VCaP (cell line): ENCODE results near the gene RAE1.

Source experiments
- H3K27ac ChIP-seq: fragments of 450-650 bp; 2 replicates; pipeline ENCODE4 v1.5.1; 2017
- CTCF ChIP-seq: fragments of 450-650 bp; conservative IDR thresholded peaks from 2 replicates; pipeline ENCODE4 v1.5.1; 2017; ENCODE audit warnings: mild to moderate bottlenecking, moderate library complexity

RAE1 gene

GRCh38 chr20:57351042-57351783 lies at the start of gene RAE1:
TSS of gene RAE1 (plus strand) at chr20:57351255. CDS start at chr20:57354039, 2,784 bp downstream.
- H3K27ac ChIP-seq = peak within 1 kb of the TSS; percentile 87
- TF ChIP-seq CTCF = no peak

- no peak overlapping the region for H3K27ac ChIP-seq
- TF ChIP-seq CTCF = no peak
Measured at GRCh38 chr20:57306747-57307146, 44.3 kb upstream of the RAE1 start.

- no peak for TF ChIP-seq CTCF
- no peak overlapping the region for H3K27ac ChIP-seq
Measured at GRCh38 chr20:57308451-57309271, 42.4 kb upstream of the RAE1 start.

- no peak for TF ChIP-seq CTCF
Measured at GRCh38 chr20:57309544-57310115, 41.4 kb upstream of the RAE1 start.

GRCh38 chr20:57310821-57311514 lies 40.1 kb upstream of the RAE1 start:
- H3K27ac ChIP-seq = no peak overlapping the region
- TF ChIP-seq CTCF = no peak

More at GRCh38 chr20:57309544-57310115, 41.4 kb upstream of the RAE1 start:
- H3K27ac ChIP-seq = no peak overlapping the region

GRCh38 chr20:57312138-57312537 lies 38.9 kb upstream of the RAE1 start:
- no peak overlapping the region for H3K27ac ChIP-seq
- TF ChIP-seq CTCF = no peak

- no peak overlapping the region for H3K27ac ChIP-seq
- no peak for TF ChIP-seq CTCF
Measured at GRCh38 chr20:57313230-57313629, 37.8 kb upstream of the RAE1 start.
